Naive B cell (primary cell): ENCODE data around the gene EIF1AD. TPM values are rescaled to one million over a fixed set of nuclear protein-coding genes. Genes with fewer than 3 reads are reported as not detected.

Experiments used
- ATAC-seq, 2 donors: fragments of 150-1000 bp; cut with Tn5 transposase; 2 replicates each; pipeline ENCODE4 v1.10.0; 2021; ENCODE audit warnings: low read depth in 2 of 2, mild to moderate bottlenecking in 2 of 2, moderate library complexity in 2 of 2
- DNase-seq: peaks from one replicate; pipeline ENCODE4 v3.0.0; 2022
- H3K27ac Mint-ChIP-seq, 6 donors: one replicate each; pipeline ENCODE4 v1.8.0; 2020 to 2022; ENCODE audit warnings: mild to moderate bottlenecking in 6 of 6, mixed read lengths in 6 of 6, moderate library complexity in 5 of 6, inconsistent platforms in 2 of 6
- H3K27me3 Mint-ChIP-seq, 3 donors: one replicate each; pipeline ENCODE4 v1.8.0; 2021 to 2022; ENCODE audit warnings: mixed read lengths in 3 of 3, mild to moderate bottlenecking in 1 of 3
- H3K36me3 Mint-ChIP-seq, 2 donors: one replicate each; pipeline ENCODE4 v1.8.0; 2020 to 2022; ENCODE audit warnings: mixed read lengths in 2 of 2, inconsistent platforms in 1 of 2, mild to moderate bottlenecking in 1 of 2
- H3K4me1 Mint-ChIP-seq, 3 donors: one replicate each; pipeline ENCODE4 v1.8.0; 2020 to 2022; ENCODE audit warnings: mixed read lengths in 3 of 3, inconsistent platforms in 1 of 3, mild to moderate bottlenecking in 1 of 3, moderate library complexity in 1 of 3
- H3K4me3 Mint-ChIP-seq, 8 donors: one replicate each; pipeline ENCODE4 v1.8.0; 2020 to 2022; ENCODE audit warnings: mild to moderate bottlenecking in 8 of 8, mixed read lengths in 8 of 8, moderate library complexity in 8 of 8, inconsistent platforms in 2 of 8
- H3K9me3 Mint-ChIP-seq, 7 donors: one replicate each; pipeline ENCODE4 v1.8.0; 2020 to 2022; ENCODE audit warnings: mixed read lengths in 7 of 7, mild to moderate bottlenecking in 5 of 7, inconsistent platforms in 2 of 7, moderate library complexity in 1 of 7
- polyA plus RNA-seq, 6 donors: library from polyadenylated mRNA; unstranded; fragments of 300-500 nt; fragmentation: Illumina TruSeq; gene quantifications; one replicate each; pipeline ENCODE4 v1.2.3, GENCODE V29; 2021; ENCODE audit warnings: low read depth in 6 of 6

Gene EIF1AD
- polyA plus RNA-seq, 6 donors from 2014 or later, result 4.9 to 34.2 (median 20.1) TPM

DNA sequence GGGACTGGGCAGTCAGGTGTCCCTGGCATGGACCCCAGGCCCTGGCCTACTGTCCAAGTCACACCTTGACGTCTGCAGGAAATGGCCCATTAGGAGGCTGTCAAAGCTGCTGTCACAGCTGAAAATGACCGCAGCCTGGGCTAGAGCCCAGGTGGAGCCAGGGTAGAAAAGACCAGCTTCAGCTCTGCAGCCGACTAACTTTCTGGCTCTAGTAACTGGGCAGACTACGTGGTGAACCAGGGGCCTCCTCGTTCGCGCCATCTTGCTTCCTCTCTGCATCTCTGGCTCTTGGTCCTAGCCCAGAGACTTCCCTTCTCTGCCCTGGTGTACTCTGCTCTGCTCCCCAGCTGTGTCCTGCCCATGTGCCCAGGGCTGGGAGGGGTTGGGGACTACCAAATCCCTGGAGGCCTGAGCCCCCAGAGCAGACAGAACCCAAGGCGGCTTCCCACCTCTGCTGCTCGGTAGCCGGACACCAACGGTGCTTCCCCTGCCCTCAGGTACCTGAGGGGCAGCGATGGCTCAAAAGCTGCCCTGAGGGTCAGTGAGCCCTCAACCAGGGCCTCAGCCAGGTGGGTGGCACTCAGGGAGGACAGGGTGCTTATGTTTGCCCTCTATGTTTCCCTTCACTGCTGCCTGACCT, 20.7 kb downstream of the EIF1AD start:
- no peaks in the 10 kb centered on the region for H3K27me3 Mint-ChIP-seq
- ATAC-seq (peak in 1 of 2 donors; percentile 22), DNase-seq (no peak)
- peak overlapping the region in 1 of 6 donors; percentile 36 for H3K27ac Mint-ChIP-seq
- H3K9me3 Mint-ChIP-seq, result no peaks in the 10 kb centered on the region
- peaks cover 0 to 7% (median 5%) of the 10 kb centered on the region in 3 donors for H3K4me1 Mint-ChIP-seq
- H3K36me3 Mint-ChIP-seq, result peaks cover 0 to under 1% of the 10 kb centered on the region in 2 donors
- H3K4me3 Mint-ChIP-seq, result no peak overlapping the region

DNA sequence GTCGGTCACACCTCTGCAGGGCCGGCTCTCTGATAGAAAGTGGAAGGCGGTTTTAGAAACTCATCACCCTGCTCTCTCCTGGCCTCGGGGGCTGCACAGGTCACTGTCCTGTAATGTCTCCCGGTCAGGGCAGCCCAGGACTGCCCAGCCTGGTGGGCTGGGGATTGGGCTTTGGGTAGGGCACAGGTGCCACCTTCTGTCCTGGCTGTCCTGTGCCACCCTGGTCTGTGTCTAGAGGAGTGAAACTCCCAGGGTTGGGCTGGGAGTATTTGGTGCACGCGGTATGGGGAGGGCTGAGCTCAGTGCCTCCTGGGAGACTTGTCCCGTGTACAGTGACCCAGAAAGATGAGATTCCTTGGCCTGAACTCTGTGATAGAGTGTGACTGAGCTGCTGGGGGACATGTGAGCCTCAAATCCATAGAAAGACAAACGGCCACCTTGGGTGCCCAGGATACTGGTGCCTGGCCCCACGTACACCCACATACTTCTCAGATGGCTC, 22.6 kb downstream of the EIF1AD start:
- H3K27ac Mint-ChIP-seq, result peak overlapping the region in 2 of 6 donors; percentile 23 to 42

DNA sequence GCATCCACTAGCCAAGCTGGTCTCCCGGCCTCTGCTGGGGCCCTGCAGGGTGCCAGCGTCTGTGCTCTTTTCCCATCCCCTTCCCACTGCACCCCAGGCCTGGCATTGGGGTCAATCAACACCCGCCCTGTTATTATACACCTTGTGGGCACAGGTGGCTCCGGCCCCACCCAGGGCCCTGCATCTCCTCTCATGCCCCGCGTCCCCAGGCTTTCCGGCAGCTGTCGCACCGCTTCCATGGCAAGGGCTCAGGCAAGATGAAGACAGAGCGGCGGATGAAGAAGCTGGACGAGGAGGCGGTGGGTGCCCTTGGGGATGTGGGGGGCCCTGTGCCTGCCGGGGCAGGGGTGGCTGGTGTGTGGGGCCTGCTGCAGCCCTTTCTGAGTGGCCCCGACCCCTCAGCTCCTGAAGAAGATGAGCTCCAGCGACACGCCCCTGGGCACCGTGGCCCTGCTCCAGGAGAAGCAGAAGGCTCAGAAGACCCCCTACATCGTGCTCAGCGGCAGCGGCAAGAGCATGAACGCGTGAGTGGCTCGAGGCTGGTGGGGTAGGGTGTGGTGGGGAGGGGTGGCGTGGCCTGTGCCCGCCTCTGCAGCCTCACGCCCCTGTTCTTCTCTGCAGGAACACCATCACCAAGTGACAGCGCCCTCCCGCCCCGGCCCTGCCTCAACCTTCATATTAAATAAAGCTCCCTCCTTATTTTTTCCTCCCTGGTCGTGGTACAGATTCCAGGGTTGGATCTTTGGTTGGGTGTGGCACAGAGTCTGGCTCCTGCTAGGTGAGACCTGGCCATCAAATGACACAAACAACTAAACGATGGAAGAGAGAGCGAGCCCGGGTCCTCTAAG, 23.3 kb downstream of the EIF1AD start:
- peaks cover 0 to 16% (median 13%) of the 10 kb centered on the region in 3 donors for H3K4me1 Mint-ChIP-seq
- H3K27ac Mint-ChIP-seq, result peak overlapping the region in 1 of 6 donors; percentile 80
- no peaks in the 10 kb centered on the region for H3K27me3 Mint-ChIP-seq
- H3K36me3 Mint-ChIP-seq, result peaks cover 2 to 11% of the 10 kb centered on the region in 2 donors
- peak overlapping the region in 1 of 8 donors; percentile 42 for H3K4me3 Mint-ChIP-seq
- DNase-seq (no peak), ATAC-seq (no peak)
- H3K9me3 Mint-ChIP-seq, result no peaks in the 10 kb centered on the region

More for the DNA sequence above, 22.6 kb downstream of the EIF1AD start:
- no peaks in the 10 kb centered on the region for H3K9me3 Mint-ChIP-seq
- no peak overlapping the region for H3K4me3 Mint-ChIP-seq
- H3K36me3 Mint-ChIP-seq, result peaks cover 0 to 11% of the 10 kb centered on the region in 2 donors
- H3K27me3 Mint-ChIP-seq, result no peaks in the 10 kb centered on the region
- peaks cover 0 to 16% (median 13%) of the 10 kb centered on the region in 3 donors for H3K4me1 Mint-ChIP-seq
- DNase-seq, result no peak
- no peak for ATAC-seq

- no peak for ATAC-seq
- Mint-ChIP-seq H3K9me3 (no peaks in the 10 kb centered on the region), H3K36me3 (peaks cover 9 to 18% of the 10 kb centered on the region in 2 donors), H3K27me3 (no peaks in the 10 kb centered on the region), H3K4me3 (no peak overlapping the region), H3K27ac (peak overlapping the region in 3 of 6 donors; percentile 57 to 80 (median 76)), H3K4me1 (peaks cover 0 to 17% (median 16%) of the 10 kb centered on the region in 3 donors)
- no peak for DNase-seq
Observed at GRCh38 chr11:65977621-65978390, 24.2 kb downstream of the EIF1AD start.

DNA sequence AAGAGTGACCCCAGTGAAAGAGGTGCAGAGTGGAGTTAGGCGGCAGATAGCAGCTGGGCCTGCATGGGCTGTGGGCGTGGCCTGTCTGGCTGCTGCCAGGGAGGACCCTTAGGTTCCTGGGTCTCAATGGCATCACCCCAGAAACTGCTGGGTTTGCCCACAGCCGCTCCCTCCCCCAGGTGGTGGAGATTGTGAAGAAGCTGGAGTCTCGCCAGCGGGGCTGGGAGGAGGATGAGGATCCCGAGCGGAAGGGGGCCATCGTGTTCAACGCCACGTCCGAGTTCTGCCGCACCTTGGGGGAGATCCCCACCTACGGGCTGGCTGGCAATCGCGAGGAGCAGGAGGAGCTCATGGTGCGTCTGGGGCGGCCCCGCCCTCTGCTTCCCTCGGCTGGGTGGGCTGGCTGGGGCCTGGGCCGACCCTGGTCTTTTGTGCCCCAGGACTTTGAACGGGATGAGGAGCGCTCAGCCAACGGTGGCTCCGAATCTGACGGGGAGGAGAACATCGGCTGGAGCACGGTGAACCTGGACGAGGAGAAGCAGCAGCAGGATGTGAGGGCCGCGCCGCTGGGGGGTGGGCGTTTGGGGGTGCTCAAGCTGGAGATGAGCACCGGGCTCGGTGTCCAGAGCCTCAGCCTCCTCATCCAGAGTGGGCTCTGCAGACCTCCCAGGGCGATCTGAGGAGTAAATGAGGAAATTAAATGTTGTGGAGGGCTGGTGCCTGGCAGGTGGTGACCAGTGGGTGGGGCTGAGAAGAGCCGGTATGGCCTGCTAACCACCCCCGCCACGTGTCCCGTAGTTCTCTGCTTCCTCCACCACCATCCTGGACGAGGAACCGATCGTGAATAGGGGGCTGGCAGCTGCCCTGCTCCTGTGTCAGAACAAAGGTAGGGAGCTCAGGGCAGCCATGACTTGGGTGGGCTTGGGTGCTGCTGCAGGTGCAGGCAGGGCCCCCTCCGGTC, 25.5 kb downstream of the EIF1AD start:
- Mint-ChIP-seq H3K27me3 (no peaks in the 10 kb centered on the region), H3K4me3 (no peak overlapping the region), H3K4me1 (peaks cover 0 to 24% (median 17%) of the 10 kb centered on the region in 3 donors), H3K9me3 (no peaks in the 10 kb centered on the region), H3K27ac (peak overlapping the region in 3 of 6 donors; percentile 42 to 64 (median 44)), H3K36me3 (peaks cover 14 to 19% of the 10 kb centered on the region in 2 donors)
- DNase-seq, result no peak
- ATAC-seq, result no peak

DNA sequence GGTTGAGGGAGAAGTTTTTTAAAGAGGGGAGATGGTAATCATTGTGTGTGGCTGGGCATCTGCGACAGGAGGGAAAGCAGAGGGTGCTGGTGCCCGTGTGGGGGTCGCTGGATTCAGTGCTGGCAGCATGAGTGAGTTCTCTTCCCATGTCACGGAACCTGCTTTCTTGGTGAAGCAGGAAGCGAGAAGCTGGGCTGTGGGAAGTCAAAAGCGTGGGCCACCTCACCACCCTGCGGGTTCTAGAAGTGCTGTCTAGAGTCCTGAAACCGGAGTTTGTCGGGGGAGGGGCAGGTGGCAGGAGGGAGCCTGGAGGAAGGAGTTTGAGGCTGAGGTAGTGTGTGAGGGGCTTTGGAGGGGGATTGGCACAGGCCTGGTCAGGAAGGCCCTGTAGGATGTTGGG, 26.2 kb downstream of the EIF1AD start:
- Mint-ChIP-seq H3K36me3 (peaks cover 14 to 19% of the 10 kb centered on the region in 2 donors), H3K9me3 (no peaks in the 10 kb centered on the region), H3K27me3 (no peaks in the 10 kb centered on the region), H3K4me1 (peaks cover 0 to 24% (median 17%) of the 10 kb centered on the region in 3 donors), H3K4me3 (peak overlapping the region in 1 of 8 donors; percentile 18), H3K27ac (peak overlapping the region in 4 of 6 donors; percentile 31 to 53 (median 43))
- ATAC-seq, result no peak
- DNase-seq, result no peak

GRCh38 chr11:65973439-65974110, 28.4 kb downstream of the EIF1AD start:
- H3K36me3 Mint-ChIP-seq, result peaks cover 14 to 31% of the 10 kb centered on the region in 2 donors
- no peak for ATAC-seq

GRCh38 chr11:65972116-65972515, 29.8 kb downstream of the EIF1AD start:
- peaks cover 14 to 38% of the 10 kb centered on the region in 2 donors for H3K36me3 Mint-ChIP-seq
- DNase-seq, result no peak
- peaks cover 15 to 37% (median 28%) of the 10 kb centered on the region in 3 donors for H3K4me1 Mint-ChIP-seq
- H3K27ac Mint-ChIP-seq, result peak overlapping the region in 3 of 6 donors; percentile 24 to 79 (median 76)
- no peaks in the 10 kb centered on the region for H3K27me3 Mint-ChIP-seq
- no peak overlapping the region for H3K4me3 Mint-ChIP-seq
- H3K9me3 Mint-ChIP-seq, result no peaks in the 10 kb centered on the region
- ATAC-seq, result no peak

More at GRCh38 chr11:65973439-65974110, 28.4 kb downstream of the EIF1AD start:
- no peaks in the 10 kb centered on the region for H3K9me3 Mint-ChIP-seq
- no peaks in the 10 kb centered on the region for H3K27me3 Mint-ChIP-seq
- DNase-seq, result no peak
- peaks cover 10 to 37% (median 26%) of the 10 kb centered on the region in 3 donors for H3K4me1 Mint-ChIP-seq
- peak overlapping the region in 2 of 6 donors; percentile 73 to 76 for H3K27ac Mint-ChIP-seq
- H3K4me3 Mint-ChIP-seq, result no peak overlapping the region

DNA sequence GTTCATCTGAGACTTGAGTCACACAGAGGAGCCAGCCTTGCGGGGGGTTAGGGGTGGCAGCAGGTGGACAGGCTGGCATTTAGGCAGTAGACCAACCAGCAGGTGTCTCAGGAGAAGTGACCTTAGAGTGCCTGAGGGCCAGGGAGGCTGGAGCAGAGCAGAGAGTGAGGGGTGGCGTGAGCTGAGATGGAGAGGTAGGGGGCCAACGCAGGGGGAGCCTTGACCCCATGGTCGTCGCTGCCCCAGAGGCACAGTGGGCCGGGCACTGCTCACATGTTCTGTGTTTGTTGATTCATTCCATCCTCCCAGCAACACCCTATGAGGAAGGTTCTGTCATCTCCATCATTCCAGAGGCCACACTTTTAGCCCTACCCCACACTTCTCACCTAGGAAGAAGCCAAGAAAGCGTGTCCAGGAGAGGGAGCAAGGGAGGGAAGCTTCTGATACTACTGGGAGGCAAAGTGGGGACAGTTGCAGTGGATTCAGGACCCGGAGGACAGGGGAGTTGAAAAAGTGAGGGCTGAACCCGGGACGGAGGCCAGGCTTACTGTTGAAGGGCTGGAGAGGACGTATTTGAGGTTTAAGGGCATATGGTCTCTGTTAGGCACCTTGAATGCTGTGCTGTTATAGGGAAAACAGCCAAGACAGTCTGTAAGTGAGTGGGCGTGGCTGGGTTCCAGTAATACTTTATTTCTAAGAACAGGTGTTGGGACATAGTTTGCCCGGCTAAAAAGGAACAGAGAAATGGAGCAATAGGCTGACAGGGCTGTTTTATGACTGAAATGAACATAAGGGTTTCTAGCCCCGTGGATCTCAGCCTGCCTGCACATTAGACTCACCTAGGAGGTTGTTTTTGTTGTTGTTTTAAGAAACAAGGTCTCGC, 33.1 kb downstream of the EIF1AD start:
- peak overlapping the region in 1 of 8 donors; percentile 18 for H3K4me3 Mint-ChIP-seq
- no peaks in the 10 kb centered on the region for H3K9me3 Mint-ChIP-seq
- DNase-seq (no peak), ATAC-seq (no peak)
- peaks cover 14 to 48% of the 10 kb centered on the region in 2 donors for H3K36me3 Mint-ChIP-seq
- H3K27ac Mint-ChIP-seq, result no peak overlapping the region
- H3K4me1 Mint-ChIP-seq, result peaks cover 26 to 41% (median 31%) of the 10 kb centered on the region in 3 donors
- H3K27me3 Mint-ChIP-seq, result no peaks in the 10 kb centered on the region

DNA sequence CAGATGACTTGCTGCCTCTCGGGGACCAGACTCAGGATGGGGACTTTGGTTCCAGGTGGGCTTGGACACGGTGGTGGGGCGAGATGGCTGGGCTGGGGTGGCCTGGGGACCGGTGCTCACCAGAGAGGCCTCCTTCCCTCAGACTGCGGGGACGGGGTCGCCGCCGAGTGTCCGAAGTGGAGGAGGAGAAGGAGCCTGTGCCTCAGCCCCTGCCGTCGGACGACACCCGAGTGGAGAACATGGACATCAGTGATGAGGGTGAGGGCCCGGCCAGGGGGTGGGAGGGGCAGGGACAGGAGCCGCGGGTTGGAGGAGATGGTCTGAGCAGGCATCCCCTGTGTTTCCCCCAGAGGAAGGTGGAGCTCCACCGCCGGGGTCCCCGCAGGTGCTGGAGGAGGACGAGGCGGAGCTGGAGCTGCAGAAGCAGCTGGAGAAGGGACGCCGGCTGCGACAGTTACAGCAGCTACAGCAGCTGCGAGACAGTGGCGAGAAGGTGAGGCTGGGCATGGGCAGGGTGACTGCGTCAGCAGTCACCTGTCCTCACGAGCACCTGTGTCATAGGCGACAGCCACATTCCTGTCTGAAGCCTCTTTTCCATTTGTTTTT, 34.5 kb downstream of the EIF1AD start:
- Mint-ChIP-seq H3K4me1 (peaks cover 39 to 55% (median 39%) of the 10 kb centered on the region in 3 donors), H3K36me3 (peaks cover 4 to 46% of the 10 kb centered on the region in 2 donors), H3K27me3 (no peaks in the 10 kb centered on the region), H3K9me3 (no peaks in the 10 kb centered on the region), H3K4me3 (no peak overlapping the region), H3K27ac (no peak overlapping the region)
- ATAC-seq (no peak), DNase-seq (no peak)
